Brain microvascular endothelial cell (primary cell): Measurements from ENCODE around the gene ABCD1.
"Not testable (repeated sequence)": the region's sequence is repeated elsewhere in the genome, so short reads cannot be mapped to it uniquely, and the experiment has no call there.

ENCODE experiments used
- DNase-seq: peaks from one replicate; pipeline ENCODE4 v3.0.0-alpha.2; 2020
- H3K27ac ChIP-seq: fragments of 250-450 bp; sonication (Bioruptor Pico); 2 replicates; pipeline ENCODE4 v1.5.1; 2020; ENCODE audit warnings: mild to moderate bottlenecking, moderate library complexity
- H3K27me3 ChIP-seq: fragments of 250-450 bp; sonication (Bioruptor Pico); replicated peaks from 2 replicates; pipeline ENCODE4 v1.5.1; 2020; ENCODE audit warnings: mild to moderate bottlenecking
- H3K36me3 ChIP-seq: fragments of 250-450 bp; sonication (Bioruptor Pico); replicated peaks from 2 replicates; pipeline ENCODE4 v1.5.1; 2020; ENCODE audit warnings: mild to moderate bottlenecking
- H3K4me3 ChIP-seq: 2 replicates; pipeline ENCODE4 v1.5.1; 2011; ENCODE audit warnings: low read depth, mild to moderate bottlenecking, control low read depth, low read length, moderate library complexity
- CTCF ChIP-seq: IDR thresholded peaks from 2 replicates; pipeline ENCODE4 v1.5.1; 2011; ENCODE audit warnings: low read depth, mild to moderate bottlenecking, moderate library complexity, low read length, control low read depth, inconsistent platforms; ENCODE audit errors: missing control alignments
- in situ Hi-C: cut with HindIII; loops from 2 replicates; pipeline ENCODE4 v1.10.0; 2017; ENCODE audit warnings: low sequenced_read_pairs, low pct_ligation_motif_present

ABCD1 gene

DNA sequence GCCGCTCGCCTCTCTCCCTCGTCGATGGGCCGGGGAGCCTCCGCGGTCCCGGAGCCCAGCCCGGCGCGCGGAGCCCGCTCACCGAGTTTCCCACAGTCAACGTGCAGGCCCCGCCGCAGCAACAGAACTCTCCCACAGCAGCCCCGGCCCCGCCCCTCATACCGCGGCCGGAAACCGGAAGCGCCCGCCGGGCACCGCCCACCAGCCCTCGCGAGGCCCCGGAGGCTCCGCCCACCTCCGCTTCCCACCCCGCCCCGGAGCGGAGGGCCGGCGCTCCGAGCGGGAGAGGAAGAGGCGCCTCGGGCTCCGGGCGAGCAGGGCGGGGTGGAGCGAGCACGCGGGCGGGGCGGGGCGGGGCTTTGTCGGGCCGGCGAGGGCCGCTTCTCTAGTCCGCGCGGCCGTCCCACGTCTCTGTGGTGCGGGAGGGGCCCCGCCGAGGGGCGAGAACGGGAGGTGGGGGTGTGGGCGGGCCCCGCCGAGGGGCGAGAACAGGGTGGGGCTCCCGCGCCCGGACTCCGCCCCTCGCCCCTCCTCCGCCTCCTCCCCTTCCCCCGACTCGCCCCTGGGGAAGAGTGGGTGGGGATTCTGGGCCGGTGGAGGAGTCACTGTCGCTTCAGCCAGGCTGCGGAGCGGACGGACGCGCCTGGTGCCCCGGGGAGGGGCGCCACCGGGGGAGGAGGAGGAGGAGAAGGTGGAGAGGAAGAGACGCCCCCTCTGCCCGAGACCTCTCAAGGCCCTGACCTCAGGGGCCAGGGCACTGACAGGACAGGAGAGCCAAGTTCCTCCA lies at the start of gene ABCD1, which contains the start of gene BCAP31:
Gene ABCD1 (plus strand): TSS at position 605 of the 787 bp plus-strand sequence. CDS start 411 bp downstream, outside the sequence.
Gene BCAP31 (minus strand): TSS at position 136 of the 787 bp plus-strand sequence. CDS start 1,143 bp downstream, outside the sequence.
- Histone ChIP-seq H3K4me3 (peak within 1 kb of the TSS; percentile 65), H3K36me3 (peaks cover 8% of the 10 kb centered on the region), H3K27ac (peak within 1 kb of the TSS; percentile 70), H3K27me3 (no peaks in the 10 kb centered on the region)
- DNase-seq, result peak; percentile 62
- TF ChIP-seq CTCF, result no peak
- in situ Hi-C loops, result no loop called here

- no peaks in the 10 kb centered on the region for H3K27me3 ChIP-seq
- DNase-seq, result no peak
- H3K4me3 ChIP-seq, result no peak overlapping the region
- TF ChIP-seq CTCF, result no peak
- no peak overlapping the region for H3K27ac ChIP-seq
- no peaks in the 10 kb centered on the region for H3K36me3 ChIP-seq
- in situ Hi-C loops, result no loop called here
These were observed 43.5 kb upstream of the ABCD1 start for GRCh38 chrX:153681175-153681574.

GRCh38 chrX:153683486-153683885 lies 41.2 kb upstream of the ABCD1 start:
- H3K27ac ChIP-seq, H3K36me3 ChIP-seq, DNase-seq, H3K27me3 ChIP-seq, H3K4me3 ChIP-seq, in situ Hi-C loops: not testable (repeated sequence)

GRCh38 chrX:153684467-153685155 lies 40.0 kb upstream of the ABCD1 start:
- H3K27me3 ChIP-seq, result no peaks in the 10 kb centered on the region
- H3K36me3 ChIP-seq, result no peaks in the 10 kb centered on the region
- in situ Hi-C loops, result no loop called here
- no peak overlapping the region for H3K4me3 ChIP-seq
- no peak for TF ChIP-seq CTCF
- H3K27ac ChIP-seq, result no peak overlapping the region
- DNase-seq, result no peak

- Histone ChIP-seq H3K27ac (no peak overlapping the region), H3K4me3 (no peak overlapping the region), H3K36me3 (no peaks in the 10 kb centered on the region), H3K27me3 (no peaks in the 10 kb centered on the region)
- in situ Hi-C loops, result no loop called here
- TF ChIP-seq CTCF, result no peak
- no peak for DNase-seq
These were observed 39.5 kb upstream of the ABCD1 start for GRCh38 chrX:153685156-153685536.
